GM23248 (cell line): ENCODE data around the gene EPM2A. TPM values are rescaled to one million over a fixed set of nuclear protein-coding genes. Genes with fewer than 3 reads are reported as not detected.
A peak's percentile ranks its signal among the peaks of the same experiment; 100 is the strongest.

ENCODE experiments used
- DNase-seq: peaks from one replicate; pipeline ENCODE4 v3.0.0-alpha.2; 2015
- H2AFZ ChIP-seq: fragments of 200-600 bp; sonication (generic); 2 replicates; pipeline ENCODE4 v1.6.1; 2016; ENCODE audit warnings: antibody characterized with exemption
- H3F3A ChIP-seq: fragments of 200-600 bp; sonication (generic); 2 replicates; pipeline ENCODE4 v1.6.1; 2016; ENCODE audit warnings: mild to moderate bottlenecking, antibody characterized with exemption, mixed run types; ENCODE audit not compliant: insufficient read depth
- H3K27ac ChIP-seq: fragments of 200-600 bp; sonication (generic); 2 replicates; pipeline ENCODE4 v1.5.1; 2016; ENCODE audit warnings: mild to moderate bottlenecking
- H3K27me3 ChIP-seq: fragments of 200-600 bp; sonication (generic); replicated peaks from 2 replicates; pipeline ENCODE4 v1.6.1; 2016; ENCODE audit warnings: mild to moderate bottlenecking; ENCODE audit not compliant: insufficient read depth
- H3K36me3 ChIP-seq: fragments of 200-600 bp; sonication (generic); 2 replicates; pipeline ENCODE4 v1.6.1; 2016; ENCODE audit warnings: low read depth, mild to moderate bottlenecking
- H3K4me1 ChIP-seq: fragments of 200-600 bp; sonication (generic); 2 replicates; pipeline ENCODE4 v1.6.1; 2016; ENCODE audit warnings: mild to moderate bottlenecking; ENCODE audit not compliant: insufficient read depth
- H3K4me2 ChIP-seq: fragments of 200-600 bp; sonication (generic); one replicate; pipeline ENCODE4 v1.6.1; 2016; ENCODE audit warnings: mild to moderate bottlenecking; ENCODE audit not compliant: unreplicated experiment
- H3K4me3 ChIP-seq: fragments of 200-600 bp; sonication (generic); 2 replicates; pipeline ENCODE4 v1.5.1; 2016; ENCODE audit warnings: mild to moderate bottlenecking
- H3K79me2 ChIP-seq: fragments of 200-600 bp; sonication (generic); 2 replicates; pipeline ENCODE4 v1.6.1; 2016; ENCODE audit warnings: mild to moderate bottlenecking; ENCODE audit not compliant: insufficient read depth
- H3K9ac ChIP-seq: fragments of 200-600 bp; sonication (generic); 2 replicates; pipeline ENCODE4 v1.6.1; 2016; ENCODE audit warnings: mild to moderate bottlenecking
- H3K9me2 ChIP-seq: fragments of 200-600 bp; sonication (generic); 2 replicates; pipeline ENCODE4 v1.6.1; 2016; ENCODE audit warnings: mixed run types, mild to moderate bottlenecking, moderate library complexity; ENCODE audit not compliant: insufficient read depth
- H3K9me3 ChIP-seq: fragments of 200-600 bp; sonication (generic); one replicate; pipeline ENCODE4 v1.6.1; 2017; ENCODE audit warnings: low read depth
- H4K20me1 ChIP-seq: fragments of 200-600 bp; sonication (generic); 2 replicates; pipeline ENCODE4 v1.6.0; 2016; ENCODE audit not compliant: insufficient read depth
- EZH2 ChIP-seq: fragments of 200-600 bp; sonication (generic); IDR thresholded peaks from 2 replicates; pipeline ENCODE4 v1.6.1; 2018; ENCODE audit warnings: antibody characterized with exemption, mild to moderate bottlenecking; ENCODE audit not compliant: insufficient read depth, poor library complexity, severe bottlenecking
- EZH2phosphoT487 ChIP-seq: fragments of 200-600 bp; sonication (generic); IDR thresholded peaks from 2 replicates; pipeline ENCODE4 v1.6.1; 2018; ENCODE audit warnings: antibody characterized with exemption, moderate library complexity, mild to moderate bottlenecking, low read depth; ENCODE audit not compliant: insufficient read depth
- WGBS, 2 experiments: methylation state at CpG; one replicate each; pipeline ENCODE4 v1.1.6; 2015 to 2017; ENCODE audit warnings: low lambda C conversion rate in 2 of 2, low coverage in 1 of 2; ENCODE audit errors: missing lambda C conversion rate in 2 of 2; 5-methylcytosine and 5-hydroxymethylcytosine counted together
- in situ Hi-C: fragments of 300-500 bp; cut with MboI; formaldehyde crosslinking; loops from 2 replicates; pipeline ENCODE4 v1.15.0; 2020
- polyA plus RNA-seq: library from polyadenylated mRNA; unstranded; fragments of >200 nt; fragmentation: Nextera tagmentation; extraction: Ambion mirVana; gene quantifications from 2 replicates; pipeline ENCODE4 v1.2.1, GENCODE V29; 2016
- total RNA-seq: library from RNA; depleted of rRNA; stranded (reverse); fragments of >200 nt; shearing (Covaris generic); gene quantifications from 2 replicates; pipeline ENCODE4 v1.2.3, GENCODE V29; 2014

EPM2A gene
- total and polyA plus RNA-seq, 2 experiments from 2014 or later: 2.7 to 3.5 TPM

DNA sequence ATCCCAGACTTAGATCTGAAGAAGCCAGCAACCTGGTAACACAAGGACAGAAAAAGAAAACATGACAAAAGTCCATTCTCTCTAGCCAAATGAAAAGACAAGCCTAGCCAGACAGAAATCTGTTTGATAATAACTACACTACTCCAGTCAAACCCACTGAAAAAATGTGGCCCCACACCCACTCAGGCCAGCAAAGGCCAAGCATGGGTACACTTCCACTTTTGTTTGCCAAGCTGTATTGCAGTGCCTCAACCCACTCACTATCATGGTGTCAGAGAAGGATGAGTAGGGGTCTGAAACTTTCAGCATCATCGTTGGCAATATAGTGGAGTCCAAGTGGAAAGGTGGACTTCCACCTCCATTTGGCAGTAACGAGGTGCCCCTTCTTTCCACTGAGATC, 45.8 kb downstream of the EPM2A start:
- Histone ChIP-seq H3K9me2 (no peaks in the 10 kb centered on the region), H3F3A (peaks cover 13% of the 10 kb centered on the region; the same call in 1 of the 2 replicates), H3K4me3 (no peak overlapping the region), H3K79me2 (no peaks in the 10 kb centered on the region), H3K36me3 (no peaks in the 10 kb centered on the region), H3K4me2 (no peak overlapping the region), H3K4me1 (peaks cover 13% of the 10 kb centered on the region), H3K27me3 (no peaks in the 10 kb centered on the region), H4K20me1 (no peaks in the 10 kb centered on the region), H2AFZ (no peak overlapping the region), H3K9me3 (no peaks in the 10 kb centered on the region), H3K9ac (no peak overlapping the region), H3K27ac (no peak overlapping the region)
- 81 to 83% methylated on average over 2 of the region's 2 CpGs for WGBS, 2 experiments
- in situ Hi-C loops: no loop called here
- DNase-seq: no peak
- no peak for TF ChIP-seq EZH2phosphoT487
- no peak for TF ChIP-seq EZH2

DNA sequence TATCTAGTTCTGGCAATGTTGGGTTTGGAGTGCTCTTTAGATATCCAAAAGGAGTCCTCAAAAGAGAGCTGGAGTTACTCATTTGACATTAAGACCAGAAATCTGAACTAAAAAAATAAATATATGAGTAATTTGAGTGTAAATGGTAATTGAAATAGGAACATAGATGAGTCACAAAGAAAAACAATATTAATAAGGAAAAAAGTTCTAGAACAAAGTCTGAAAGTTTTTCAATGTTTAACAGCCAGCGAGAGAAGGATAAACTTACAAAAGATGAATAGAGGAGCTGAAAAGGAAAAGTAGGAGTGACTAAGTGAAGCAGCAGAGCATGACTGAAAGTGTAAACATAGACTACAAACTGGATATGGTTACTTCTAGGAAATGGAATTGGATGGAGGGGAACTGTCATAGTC, 46.8 kb downstream of the EPM2A start:
- in situ Hi-C loops: no loop called here
- Histone ChIP-seq H3K4me1 (peaks cover 13% of the 10 kb centered on the region), H3K9ac (no peak overlapping the region), H3K4me2 (peak overlapping the region; percentile 12), H3K27me3 (no peaks in the 10 kb centered on the region), H3K9me3 (no peaks in the 10 kb centered on the region), H2AFZ (0 out of 2 replicates have a peak overlapping the region, but pooled peaks have one; percentile 44), H3K79me2 (no peaks in the 10 kb centered on the region), H4K20me1 (no peaks in the 10 kb centered on the region), H3F3A (peaks cover 13% of the 10 kb centered on the region; the same call in 1 of the 2 replicates), H3K4me3 (no peak overlapping the region), H3K27ac (peak overlapping the region; percentile 3; the same call in 1 of the 2 replicates), H3K36me3 (no peaks in the 10 kb centered on the region), H3K9me2 (no peaks in the 10 kb centered on the region)
- peak; percentile 40 for DNase-seq
- WGBS, 2 experiments: 15 to 22% methylated on average over 1 of the region's 1 CpG
- TF ChIP-seq EZH2phosphoT487 (no peak), EZH2 (no peak)

DNA sequence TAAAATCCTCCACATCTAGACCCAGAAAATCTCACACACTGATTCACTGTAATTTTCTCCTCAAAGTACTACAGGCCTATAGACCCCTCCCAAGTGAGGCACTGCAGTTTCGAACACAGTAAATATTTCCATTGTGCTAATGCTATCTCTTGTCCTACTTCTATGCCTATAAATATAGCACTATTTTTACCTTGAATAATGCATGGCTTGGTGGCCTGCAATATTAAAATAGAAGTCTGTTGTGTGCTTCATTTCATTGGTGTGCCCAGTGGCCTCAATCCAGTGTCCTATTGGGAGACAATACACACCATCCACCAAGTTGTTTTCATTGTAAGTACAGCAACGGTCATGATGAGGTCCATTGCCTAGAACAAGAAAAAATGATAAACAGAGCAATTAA, 49.4 kb downstream of the EPM2A start:
- H3K79me2 ChIP-seq: no peaks in the 10 kb centered on the region

DNA sequence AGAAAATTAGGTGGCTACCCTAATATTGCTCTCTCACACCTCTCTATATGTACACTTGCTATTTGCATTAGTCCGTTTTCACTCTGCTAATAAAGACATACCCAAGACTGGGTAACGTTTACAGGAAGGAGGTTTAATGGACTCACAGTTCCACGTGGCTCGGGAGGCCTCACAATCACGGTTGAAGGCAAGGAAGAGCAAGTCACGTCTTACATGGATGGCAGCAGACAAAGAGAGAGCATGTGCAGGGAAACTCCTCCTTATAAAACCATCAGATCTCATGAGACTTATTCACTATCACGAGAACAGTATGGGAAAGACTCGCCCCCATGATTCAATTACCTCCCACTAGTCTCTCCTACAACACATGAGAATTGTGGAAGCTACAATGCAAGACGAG, 53.4 kb downstream of the EPM2A start:
- DNase-seq: no peak
- Histone ChIP-seq H4K20me1 (no peaks in the 10 kb centered on the region), H3K27ac (no peak overlapping the region), H3K9ac (no peak overlapping the region), H2AFZ (no peak overlapping the region), H3K79me2 (no peaks in the 10 kb centered on the region), H3K4me3 (no peak overlapping the region), H3K27me3 (no peaks in the 10 kb centered on the region), H3K4me1 (no peaks in the 10 kb centered on the region), H3K36me3 (no peaks in the 10 kb centered on the region), H3K9me2 (no peaks in the 10 kb centered on the region), H3F3A (no peaks in the 10 kb centered on the region), H3K4me2 (no peak overlapping the region), H3K9me3 (no peaks in the 10 kb centered on the region)
- TF ChIP-seq EZH2 (no peak), EZH2phosphoT487 (no peak)
- WGBS, 2 experiments: 81 to 87% methylated on average over 9 of the region's 9 CpGs
- in situ Hi-C loops: no loop called here

More for the DNA sequence above, 49.4 kb downstream of the EPM2A start:
- Histone ChIP-seq H3K27me3 (no peaks in the 10 kb centered on the region), H3K36me3 (no peaks in the 10 kb centered on the region), H3K4me3 (no peak overlapping the region), H3K9me3 (no peaks in the 10 kb centered on the region), H4K20me1 (no peaks in the 10 kb centered on the region), H3K9ac (no peak overlapping the region), H3K9me2 (no peaks in the 10 kb centered on the region), H3F3A (peaks cover 13% of the 10 kb centered on the region; the same call in 1 of the 2 replicates), H3K4me1 (peaks cover 13% of the 10 kb centered on the region), H3K27ac (no peak overlapping the region), H2AFZ (no peak overlapping the region), H3K4me2 (no peak overlapping the region)
- in situ Hi-C loops: no loop called here
- TF ChIP-seq EZH2 (no peak), EZH2phosphoT487 (no peak)
- DNase-seq: no peak
- 91 to 93% methylated on average over 2 of the region's 2 CpGs for WGBS, 2 experiments

DNA sequence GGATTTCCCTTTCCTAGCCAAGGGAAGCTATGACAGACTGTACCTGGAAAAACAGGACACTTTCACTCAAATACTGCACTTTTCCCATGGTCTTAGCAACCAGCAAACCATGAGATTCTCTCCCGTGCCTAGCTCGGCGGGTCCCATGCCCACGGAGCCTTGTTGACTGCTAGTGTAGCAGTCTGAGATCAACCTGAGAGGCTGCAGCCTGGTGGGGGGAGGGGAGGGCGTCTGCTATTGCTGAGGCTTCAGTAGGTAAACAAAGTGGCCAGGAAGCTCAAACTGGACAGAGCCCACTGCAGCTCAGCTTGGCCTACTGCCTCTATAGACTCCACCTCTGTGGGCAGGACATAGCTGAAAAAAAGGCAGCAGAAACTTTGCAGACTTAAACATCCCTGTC, 61.8 kb downstream of the EPM2A start:
- Histone ChIP-seq H3K27ac (no peak overlapping the region), H2AFZ (no peak overlapping the region), H3K4me2 (no peak overlapping the region), H3K79me2 (no peaks in the 10 kb centered on the region), H3K4me3 (no peak overlapping the region), H3K27me3 (no peaks in the 10 kb centered on the region), H3K4me1 (peaks cover 17% of the 10 kb centered on the region), H3K9me3 (no peaks in the 10 kb centered on the region), H3K9ac (no peak overlapping the region), H3F3A (peaks cover 18% of the 10 kb centered on the region), H3K36me3 (no peaks in the 10 kb centered on the region), H4K20me1 (no peaks in the 10 kb centered on the region), H3K9me2 (no peaks in the 10 kb centered on the region)
- no peak for DNase-seq
- 82 to 88% methylated on average over 5 of the region's 5 CpGs for WGBS, 2 experiments
- TF ChIP-seq EZH2phosphoT487 (no peak), EZH2 (no peak)
- in situ Hi-C loops: no loop called here
